GM21529 (cell line): ENCODE data around the gene ARMC9.
"Not testable (repeated sequence)": the region's sequence is repeated elsewhere in the genome, so short reads cannot be mapped to it uniquely, and the experiment has no call there.

Experiments
- ATAC-seq: cut with Tn5 transposase; IDR thresholded peaks from one replicate; pipeline ENCODE4 v1.9.1; 2021; ENCODE audit not compliant: unreplicated experiment

ARMC9 gene

DNA sequence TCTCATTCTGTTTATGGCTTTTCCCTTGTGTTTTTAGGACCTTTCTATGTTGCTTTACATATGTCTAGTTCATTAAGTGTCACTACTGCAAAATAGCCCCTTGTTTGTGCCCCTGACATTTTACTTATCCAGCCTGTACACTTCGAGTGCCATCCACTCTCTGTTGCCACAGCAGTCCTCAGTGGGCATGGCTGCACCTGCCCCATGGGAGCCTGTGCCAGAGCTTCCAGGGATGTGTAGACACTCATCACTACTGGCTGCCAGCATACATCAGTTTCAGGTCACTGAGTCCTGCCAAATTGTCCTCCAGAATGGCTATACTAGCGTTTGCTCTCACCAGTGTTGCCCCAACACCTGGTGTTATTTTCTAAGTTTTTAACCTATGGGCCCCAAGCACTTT is 80.4 kb downstream of the ARMC9 start:
- no peak for ATAC-seq

DNA sequence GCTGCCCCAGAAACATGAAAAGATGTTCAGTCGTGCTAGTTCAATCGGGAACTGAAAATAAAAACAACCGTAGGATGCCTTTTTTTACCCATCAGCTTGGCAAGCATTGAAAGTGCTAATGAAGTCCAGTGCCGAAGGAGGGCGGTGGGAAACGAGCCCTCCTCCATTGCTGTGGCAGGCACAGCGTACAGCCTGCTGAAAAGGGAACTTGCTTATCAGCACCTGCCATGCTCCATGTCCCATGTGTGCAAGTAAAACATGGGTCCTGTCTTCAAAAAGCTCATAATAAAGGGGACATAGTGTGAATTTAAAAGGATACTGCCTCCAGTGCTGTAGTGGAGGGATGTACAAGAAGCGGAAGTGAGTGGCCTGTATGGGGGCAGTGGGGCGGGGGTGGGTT is 82.4 kb downstream of the ARMC9 start:
- no peak for ATAC-seq

DNA sequence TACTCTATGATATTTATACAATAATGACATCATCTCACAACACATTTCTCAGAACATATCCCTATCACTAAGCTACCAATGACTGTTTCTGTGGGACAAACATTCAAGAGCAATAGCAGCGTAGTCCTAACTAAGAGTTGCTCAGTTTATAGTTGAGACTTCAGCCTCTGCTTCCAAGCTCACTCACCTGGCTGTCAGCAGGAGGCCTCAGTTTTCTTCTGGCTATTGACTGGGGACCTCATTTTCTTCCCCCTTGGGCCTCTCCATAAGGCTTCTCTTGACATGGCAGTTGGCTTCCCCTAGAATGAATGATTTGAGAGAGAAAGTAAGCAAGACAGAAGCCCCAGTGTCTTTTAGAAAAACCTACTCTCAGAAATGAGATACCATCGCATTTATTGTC is 85.9 kb downstream of the ARMC9 start:
- no peak for ATAC-seq

DNA sequence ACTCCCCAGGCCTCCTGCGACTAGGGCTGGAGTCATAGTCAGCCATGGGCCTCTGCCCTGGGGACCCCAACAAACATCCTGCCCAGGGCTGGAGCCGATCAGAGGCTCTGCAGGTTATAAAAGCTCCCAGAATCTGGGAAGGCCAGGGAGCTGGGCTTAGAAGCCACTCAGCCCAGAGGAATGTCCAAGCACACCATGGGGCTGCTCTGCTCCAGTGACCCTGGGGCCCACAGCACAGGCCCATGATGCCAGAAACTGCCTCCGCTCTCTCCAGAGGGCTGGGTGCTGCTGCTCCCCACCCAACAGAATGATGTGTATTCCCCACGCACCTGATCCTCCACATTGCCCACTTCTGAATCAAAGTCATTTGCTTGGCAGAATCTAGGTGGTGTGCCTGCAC is 88.5 kb downstream of the ARMC9 start:
- ATAC-seq = no peak

DNA sequence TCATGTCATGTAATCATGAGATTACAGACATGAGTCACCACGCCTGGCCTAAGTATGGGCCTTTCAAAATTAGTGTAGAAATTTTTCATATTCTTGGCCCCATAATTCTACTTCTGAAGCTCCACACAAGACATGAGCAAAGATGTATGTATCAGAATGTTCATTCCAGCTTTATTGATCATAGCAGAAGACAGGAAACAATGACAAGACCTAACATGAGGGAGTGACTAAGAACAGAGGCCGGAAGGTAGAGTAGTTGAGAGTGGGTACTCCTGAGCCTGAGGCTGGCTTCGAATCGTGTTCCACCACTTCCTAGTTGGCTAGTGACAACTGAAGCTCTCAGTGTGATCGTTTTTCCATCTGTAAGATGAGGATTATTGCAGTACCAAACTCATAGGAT is 89.3 kb downstream of the ARMC9 start:
- ATAC-seq = no peak

DNA sequence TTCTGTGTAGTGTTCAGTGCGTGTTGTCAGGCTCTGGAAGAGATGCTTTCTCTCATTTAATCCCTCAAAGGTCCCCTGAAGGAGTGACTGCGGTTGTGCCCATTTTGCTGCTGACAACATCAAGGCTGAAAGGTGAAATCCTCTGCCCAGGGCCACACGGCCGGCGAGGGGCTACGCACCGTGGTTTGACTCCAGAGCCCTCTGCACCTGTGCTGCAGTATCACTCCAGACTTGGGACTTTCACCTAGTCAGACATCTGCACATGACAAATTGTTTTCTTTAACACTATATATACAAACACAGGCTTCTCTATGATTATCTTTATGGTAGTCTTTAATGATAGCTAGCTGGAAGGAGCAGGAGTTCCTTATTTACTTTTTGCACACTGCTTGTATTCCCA is 90.2 kb downstream of the ARMC9 start:
- no peak for ATAC-seq

DNA sequence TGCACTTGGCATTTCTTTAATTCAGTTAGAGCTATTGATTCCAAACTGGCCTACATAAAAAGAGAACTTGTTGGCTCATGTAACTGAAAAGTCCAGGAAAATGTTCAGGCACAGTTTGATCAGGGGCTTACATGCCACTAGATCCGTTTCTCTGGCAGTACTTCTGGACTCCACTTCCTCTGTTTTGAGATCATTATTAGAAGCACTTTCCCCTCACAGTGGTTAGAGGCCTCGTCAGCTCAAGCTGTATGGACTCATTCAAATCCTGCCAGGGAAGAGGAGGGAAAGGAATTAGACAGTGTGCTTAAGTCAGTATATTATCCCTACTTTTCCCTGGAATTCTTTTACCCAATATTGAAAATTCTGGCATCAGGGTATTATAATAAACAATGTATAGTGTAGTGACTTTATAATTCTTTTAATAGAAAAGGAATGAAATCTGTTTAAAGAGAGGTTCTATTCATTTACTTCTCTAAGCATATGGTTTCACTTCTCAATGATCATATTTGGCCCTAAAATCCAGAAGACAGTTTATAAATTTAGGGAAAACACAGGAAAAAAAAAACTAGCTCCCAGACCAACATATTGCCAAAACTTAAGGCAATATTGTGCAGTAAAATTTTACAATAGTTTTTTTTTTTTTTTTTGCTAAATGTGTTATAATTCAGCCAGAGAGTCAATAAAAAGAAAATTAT is 92.0 kb downstream of the ARMC9 start:
- ATAC-seq = no peak

DNA sequence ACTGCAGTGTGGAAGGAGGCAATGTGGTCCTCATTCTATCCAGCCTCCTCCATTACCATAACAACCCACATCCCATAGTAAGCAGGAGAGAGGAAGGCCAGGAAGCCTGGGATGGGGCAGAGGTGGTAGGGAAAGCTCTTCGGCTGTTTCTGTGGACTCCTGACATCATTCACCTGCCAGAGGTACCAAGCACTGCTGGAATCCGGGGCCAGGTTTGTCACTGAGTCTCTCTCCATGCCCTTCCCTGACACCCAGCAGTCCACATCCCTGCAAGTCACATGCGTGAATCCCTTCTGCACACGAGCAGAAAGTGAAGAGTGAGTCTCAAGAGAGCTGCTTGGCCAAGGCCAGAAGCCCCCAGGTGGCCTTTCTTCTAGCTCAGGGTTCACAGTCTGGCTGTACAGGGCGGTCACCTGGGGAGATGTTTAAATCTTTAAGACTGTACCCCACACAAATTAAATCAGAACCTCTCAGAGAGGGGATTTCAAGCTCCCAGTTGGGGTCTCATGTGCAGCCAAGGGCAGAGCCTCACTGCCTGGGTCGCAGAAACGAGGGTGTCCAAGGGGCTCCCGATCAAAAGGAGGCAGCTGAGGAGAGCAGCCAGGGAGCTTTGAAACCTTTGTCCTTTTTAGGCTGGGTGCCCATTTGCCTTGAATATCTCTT is 94.2 kb downstream of the ARMC9 start:
- no peak for ATAC-seq

DNA sequence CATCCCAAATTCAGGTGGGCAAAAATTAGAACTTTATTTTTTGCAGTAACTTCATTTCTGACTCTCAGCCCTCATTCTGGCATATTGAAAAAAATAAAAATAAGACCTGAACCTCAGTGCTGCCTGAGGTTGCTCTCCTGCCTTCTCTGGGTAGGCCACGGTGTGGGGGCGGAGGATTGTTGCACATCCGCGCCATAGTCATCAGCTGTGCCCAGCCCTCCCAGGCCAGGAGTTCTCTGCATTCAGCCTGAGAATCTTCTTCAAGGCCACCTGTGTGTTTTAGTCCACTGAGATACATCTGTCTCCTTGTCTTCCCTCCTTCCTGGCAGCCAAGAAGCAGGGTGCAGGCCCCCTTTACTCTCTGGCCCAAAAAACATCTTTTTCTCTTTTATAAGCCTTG is 94.7 kb downstream of the ARMC9 start:
- no peak for ATAC-seq

DNA sequence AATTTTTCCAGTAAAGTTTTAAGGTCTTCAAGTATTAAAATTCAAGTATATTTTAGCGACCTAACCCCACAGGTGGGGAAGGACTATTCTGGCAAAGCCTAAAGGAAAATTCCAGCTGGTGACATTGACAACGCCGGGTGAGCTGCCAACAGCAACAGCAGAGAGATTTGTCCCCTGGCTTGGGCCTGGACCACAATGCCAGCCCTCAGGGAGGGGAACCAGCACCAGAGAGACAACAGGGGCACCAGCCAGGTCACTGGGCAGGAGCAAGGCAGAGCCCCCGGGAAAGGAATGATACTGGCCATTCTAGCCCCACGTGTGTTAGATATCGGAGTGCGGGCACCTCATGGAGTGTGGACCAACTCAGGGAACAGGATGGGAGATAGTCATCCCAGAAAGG is 95.7 kb downstream of the ARMC9 start:
- no peak for ATAC-seq

DNA sequence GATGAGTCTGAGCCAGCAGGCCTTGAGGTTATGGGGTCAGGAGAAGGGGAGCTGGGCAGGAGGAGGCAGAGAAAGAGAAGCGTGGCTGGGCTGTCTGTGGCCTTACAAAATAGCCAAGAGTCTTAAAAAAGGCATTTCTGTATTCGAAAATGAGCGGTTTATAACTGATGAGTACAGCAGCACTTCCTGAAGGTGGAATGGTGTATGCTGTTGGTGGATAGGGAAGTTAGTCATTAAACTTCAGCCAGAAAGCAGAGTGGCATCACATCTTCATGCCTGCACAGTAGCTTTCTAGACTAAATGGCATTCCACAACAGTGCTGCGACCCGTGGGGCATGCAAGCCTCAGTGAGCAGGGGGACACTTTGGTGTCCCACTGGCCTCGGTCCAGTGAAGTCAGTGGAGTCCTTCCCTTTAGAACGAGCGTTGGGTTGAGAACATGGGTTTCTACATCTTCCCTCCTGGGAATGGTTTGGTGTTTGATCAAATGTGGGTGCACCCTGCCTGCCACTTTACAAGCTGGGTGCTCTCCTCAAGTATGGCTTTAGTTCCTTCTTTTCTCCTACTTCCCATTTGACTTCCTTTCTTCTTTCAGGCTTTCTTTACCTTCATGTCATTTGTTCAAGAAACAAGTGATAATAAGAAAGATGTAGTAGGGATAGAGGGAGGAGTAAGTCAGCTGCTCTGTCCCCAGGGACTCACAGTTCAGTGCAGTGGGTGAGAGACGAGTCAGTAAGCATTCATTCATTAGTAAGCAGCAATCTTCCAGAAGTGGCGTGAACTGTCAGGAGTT is 96.3 kb downstream of the ARMC9 start:
- ATAC-seq = no peak

DNA sequence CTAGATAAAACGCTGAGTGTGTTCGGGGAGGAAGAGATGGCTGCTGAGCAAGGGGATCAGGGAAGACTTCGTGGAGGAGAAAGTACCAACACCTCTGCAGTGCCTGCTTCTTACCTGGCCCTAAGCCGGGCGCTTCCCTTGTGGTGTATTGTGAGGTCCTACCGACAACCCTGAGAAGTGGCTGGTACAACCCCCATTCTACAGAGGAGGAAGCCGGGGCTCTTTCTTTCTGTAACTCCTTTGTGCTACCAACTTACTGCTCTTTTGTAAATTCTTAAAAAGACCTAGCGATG is 96.9 kb downstream of the ARMC9 start:
- ATAC-seq = no peak

DNA sequence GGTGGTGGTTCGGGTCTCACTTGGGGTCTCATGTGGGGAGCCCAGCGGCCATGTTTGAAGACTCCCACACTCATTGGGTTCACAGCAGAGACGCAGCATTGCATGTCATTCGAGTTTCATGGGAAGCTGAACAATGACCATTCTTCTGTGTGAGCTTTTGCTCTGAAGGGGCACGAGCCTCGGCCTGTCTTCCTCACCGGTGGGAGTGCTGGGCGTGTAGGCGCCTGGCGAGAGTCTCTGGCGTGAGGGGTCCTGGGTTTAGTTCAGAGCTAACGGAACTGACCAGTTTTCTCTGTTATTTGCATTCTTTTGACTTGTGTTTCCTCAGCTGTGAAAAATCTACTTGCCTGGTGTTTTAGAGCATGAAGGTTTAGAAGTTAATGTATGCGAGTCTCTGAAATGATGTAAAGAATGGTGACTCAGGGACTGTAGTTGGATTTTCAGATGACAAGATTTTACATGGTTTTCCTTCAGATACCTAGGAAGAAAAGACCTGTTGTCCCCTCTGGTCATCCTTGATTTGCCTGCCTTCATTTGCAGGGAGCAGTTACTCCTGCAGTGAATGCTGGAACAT is 98.1 kb downstream of the ARMC9 start:
- no peak for ATAC-seq

DNA sequence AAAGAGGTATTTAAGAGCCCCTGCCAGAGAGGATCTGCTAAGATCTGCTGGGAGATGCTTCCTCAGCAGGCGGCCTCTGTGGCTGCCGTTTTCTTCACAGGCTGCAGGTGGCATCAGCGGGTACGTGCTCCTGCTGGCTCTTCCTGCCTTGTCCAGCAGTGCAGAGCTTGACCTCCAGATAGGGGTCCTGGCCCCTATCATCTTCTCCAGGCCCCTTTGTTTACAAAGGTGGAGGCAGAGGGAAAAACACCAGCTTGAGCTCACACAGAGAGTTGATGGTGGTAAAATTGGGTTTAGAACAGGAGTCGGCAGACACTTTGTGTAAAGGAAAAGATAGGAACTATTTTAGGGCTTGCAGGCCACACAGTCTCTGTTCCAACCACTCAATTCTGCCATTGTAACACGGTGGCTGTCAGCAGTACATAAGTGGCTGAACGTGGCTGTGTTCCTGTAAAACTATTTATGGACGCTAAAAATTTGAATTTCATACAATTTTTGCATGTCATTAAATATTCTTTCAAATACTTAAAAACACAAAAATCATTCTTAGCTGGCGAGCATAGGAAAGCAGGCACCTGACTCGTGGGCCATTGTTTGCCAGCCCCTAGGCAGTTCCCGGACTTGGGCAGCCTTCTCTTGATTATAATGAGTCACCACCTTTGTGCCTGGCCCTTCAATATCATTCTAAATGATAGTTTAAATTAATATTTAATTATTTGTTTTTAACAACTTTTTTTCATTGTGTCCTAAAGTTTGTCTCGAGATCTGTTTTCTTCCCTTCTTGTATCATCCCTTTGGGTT is 98.9 kb downstream of the ARMC9 start:
- ATAC-seq = peak; percentile 65

DNA sequence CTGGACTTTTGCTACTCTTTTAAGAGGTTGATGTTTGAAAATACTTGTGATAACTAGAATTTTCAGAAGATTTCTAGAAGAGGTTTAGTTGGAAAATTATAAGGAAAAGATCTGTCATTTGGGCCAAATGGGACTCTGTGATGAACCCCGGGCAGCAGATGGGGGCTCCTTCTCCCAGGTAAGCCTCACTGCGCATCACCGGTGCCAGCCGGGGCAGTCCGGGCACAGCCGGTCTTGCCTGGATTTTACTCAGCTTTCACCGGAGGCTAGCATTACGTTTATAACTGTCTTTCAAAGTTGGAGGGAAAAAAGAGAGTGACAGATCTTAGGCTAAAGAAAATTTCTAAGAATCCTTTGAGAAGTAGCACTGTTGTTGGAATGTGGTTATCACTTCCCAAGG is 99.7 kb downstream of the ARMC9 start:
- ATAC-seq = no peak

DNA sequence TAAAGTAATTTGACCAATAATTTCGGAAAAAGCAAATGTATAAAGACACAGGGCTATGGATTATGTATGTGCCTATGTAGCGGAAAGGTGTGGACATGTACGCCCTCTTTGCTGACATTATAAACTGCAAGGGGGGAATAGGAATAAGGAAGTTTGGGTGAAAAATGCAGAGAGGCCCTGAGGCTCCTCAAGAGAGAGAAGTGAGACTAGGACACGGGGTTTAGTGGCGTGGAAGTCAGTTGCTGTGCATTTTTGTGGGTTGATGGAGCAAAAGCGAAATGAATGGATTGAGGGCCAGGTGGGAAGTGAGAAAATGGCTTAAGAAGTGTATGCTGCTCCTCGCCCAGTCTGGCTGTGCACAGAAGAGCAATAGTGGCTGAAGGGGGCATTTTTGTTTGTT is 100.8 kb downstream of the ARMC9 start:
- no peak for ATAC-seq

DNA sequence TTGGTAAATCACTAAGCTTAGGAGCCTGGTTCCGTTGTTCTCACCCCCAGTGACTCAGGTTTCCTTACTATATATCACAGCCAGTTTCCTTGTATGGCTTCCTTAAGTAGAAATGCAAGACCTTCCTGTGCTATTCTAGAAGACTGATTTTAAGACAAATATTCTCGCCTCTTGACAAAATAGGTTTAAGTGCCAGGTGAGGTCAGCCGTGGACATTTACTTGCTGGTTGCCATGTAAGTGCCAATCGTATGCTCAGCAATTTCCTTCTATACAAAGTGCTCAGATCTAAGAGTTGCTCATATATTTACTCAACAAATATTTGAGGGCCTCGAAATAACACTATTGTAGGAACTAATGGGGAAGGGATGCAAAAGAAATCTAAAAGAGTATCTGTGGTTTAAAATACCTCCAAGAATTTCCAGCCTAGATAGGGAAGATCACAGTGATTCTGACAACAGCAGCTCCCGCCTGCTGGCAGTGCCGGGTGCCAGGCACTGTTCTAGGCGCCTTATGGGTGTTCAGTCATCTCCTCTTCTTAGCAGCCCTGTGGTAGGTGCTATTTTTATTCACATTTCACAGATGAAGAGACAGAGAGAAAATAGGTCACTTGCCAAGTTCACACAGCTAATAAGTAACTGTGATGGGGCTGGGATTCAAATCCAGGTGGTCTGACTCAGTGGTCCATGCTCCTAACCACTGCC is 101.7 kb downstream of the ARMC9 start:
- no peak for ATAC-seq

DNA sequence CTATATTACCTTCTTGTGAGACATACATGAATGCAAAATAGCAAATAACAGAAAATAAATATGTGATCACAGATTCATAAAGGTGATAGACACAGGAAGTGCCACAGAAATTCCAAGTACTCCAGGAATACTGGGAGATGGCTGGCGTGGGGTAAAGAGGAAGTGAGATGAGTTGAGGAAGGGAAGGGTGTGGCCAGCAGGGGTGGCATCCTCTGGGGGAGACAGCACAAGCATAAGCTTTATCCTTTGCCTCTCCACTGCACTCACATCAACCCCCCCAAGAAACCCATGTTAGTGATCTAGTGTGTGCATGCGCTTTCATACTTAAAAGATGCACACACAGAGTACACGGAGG is 102.3 kb downstream of the ARMC9 start:
- ATAC-seq = no peak

DNA sequence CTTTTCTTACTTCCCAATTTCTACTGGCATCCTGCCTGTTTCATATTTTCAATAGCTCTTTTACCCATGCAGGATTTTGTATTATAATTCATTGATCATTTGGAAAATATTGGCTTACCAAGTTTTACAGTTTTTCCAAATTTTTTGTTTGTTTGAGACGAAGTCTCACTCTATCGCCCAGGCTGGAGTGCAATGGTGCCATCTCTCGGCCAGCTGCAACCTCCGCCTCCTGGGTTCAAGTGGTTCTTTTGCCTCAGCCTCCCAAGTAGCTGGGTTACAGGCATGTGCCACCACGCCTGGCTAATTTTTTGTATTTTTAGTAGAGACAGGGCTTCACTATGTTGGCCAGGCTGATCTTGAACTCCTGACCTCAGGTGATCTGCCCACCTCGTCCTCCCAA is 105.8 kb downstream of the ARMC9 start:
- ATAC-seq = not testable (repeated sequence)

DNA sequence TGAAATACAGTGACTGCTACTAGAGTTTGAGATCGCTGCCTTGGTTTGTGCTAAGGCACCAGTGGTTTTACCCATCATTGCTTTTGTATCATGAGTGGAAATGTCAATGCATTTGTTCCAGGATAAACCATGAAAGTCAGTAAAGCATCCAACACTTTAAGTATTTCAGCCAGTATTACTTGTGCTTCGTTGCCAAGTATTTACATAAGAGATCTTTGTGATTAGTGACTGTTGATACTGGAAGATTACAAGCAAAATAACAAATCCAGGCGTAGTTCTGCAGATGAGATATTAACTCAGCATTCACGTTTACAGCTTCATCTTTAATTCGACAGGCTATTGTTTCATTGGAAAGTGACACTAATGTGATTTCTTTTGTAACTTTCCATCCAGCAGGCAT is 106.8 kb downstream of the ARMC9 start:
- ATAC-seq = no peak
